CD4-positive, alpha-beta T cell treated with Interleukin-15 for 4 hours (primary cell): Measurements from ENCODE around the gene SLC2A13.

Experiments
- DNase-seq: peaks from one replicate; pipeline ENCODE4 v3.0.0-alpha.2; 2020; ENCODE audit warnings: low spot score

SLC2A13 gene

DNA sequence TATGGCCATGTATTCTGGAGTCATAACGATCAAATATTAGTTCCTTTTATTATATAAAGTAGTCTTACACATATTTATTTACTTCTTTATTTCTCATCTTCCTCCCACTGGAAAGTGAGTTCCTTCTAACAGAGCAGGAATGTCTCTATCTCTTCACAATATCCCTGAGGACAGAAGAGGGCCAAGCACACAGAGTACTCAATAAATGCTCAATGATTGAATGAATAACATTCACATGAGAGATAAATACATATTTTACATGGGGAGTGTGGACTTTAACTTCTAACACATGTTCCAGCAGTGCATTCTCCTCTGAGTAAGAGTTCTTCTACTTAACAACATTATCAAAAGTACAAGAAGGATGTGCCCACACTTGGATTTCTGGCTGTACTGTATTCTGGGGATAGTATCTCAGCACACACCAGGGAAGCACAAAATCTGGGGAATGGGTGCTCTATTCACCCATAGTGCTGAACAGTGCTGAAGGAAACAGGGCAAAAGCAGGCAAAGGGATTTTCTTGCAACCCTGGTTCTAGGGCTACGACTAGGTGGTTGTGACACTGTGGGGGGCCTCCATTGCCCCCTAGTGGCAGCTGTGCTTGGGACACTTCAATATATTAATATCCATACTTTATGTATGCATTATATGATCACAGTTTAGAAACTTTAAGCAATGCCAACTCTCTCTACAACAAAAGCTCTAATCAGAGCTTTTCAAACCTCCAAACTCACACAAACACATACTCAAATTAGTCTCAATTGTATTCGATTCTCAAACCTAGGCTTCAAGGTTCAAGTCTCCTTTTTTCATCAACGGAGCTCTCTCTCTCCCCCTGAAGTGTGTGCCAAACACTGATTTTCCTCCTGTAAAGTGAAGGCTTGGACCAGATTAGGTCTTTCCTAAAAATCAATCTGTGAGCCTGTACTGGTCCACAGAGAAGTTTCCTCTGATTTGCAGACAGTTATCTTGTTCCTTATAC lies 115.5 kb downstream of the SLC2A13 start:
- DNase-seq, result peak; percentile 54

DNA sequence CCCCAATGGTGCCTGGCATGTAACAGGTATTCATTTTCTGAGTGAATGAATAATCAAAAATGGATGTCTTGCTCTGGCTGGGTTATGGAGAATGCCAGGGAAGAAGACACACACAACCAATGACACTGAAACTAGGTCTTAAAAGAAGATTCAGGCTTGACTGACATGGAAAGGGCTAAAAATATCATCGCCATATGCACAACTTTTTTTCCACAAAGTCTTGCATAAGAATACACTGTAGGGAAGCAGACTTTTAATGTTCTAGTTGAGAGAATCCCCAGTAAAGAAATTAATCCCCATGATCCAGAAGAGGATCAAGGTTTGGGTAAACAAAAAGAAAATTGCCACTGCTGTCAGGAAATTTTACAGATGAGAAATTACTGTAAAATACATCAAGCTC lies 116.4 kb downstream of the SLC2A13 start:
- no peak for DNase-seq

DNA sequence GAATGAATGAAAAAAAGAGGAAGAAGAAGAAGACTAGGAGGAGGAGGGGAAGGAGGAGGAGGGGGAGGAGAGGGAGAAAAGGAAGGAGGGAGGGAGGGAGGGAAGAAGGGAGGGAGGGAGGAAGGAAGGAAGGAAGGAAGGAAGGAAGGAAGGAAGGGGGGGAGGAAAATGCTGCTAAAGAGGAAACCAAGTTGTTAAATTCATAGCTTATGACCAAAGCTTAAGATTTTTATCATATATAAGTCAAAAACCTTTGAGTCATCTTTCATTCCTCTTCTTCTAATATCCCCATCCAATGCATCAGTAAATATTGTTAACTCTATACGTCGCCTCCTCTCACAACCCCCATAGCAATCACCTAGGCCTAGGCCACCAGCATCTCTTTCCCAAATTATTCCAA lies 117.3 kb downstream of the SLC2A13 start:
- no peak for DNase-seq

DNA sequence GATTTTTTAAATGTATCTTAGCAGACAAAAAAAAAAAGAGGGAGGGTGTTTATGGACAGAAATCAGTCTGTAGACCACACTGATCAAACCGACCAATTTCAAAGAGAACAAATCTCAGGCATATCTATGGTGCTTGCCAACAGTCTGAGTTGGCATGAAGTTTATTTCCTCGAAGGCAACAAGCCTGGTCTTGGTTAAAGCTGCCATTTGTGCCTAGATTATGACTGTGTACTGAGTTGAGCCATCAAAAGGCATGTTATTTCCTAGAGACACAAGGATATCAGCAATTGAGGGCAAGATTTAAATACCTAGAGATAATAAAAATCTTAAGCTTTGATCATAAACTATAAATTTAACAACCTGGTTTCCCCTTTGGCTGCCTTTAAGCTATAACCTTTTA lies 119.2 kb downstream of the SLC2A13 start:
- DNase-seq, result no peak

DNA sequence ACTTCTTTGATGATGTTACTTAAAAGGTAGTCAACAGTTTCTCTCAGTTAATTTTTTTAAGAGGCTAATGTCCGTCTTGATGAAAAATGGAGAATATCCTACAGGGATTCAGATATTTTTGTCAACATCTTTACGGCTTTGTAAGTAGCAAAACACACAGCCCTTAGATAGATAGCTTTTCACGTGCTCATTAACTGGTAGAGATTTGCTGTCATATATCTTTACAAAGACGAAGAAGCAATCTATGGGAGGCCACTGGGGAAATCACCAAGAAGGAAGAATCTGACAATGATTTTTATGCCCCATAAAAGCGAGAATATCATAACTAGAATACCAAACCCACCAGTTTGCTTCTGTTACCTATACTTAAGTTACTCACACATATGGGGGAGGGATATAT lies 121.2 kb downstream of the SLC2A13 start:
- DNase-seq, result no peak

DNA sequence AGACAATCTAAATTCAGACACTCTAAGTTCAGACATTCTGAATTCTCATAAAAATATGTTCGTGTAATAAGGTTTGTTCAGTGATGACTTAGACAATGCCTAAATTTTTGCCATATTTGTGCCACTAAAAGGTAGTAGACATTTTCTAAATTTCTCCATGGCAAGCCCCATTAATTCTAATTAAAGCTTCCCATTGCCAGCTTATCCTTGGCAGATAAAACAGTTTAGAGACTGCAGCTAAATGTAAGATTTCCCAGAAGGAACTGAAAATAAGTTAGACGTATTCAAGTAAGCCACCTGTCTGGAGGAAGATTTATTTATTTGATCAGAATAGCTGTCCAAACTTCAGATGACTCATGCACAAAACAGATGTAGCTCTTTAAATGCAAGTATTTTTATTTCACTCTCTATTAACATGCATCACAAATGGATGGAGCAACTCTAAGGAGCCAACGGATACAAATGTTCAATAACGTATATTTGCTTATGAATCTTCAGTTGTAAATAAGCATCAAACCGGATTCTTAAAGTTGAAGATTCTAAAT lies 130.4 kb downstream of the SLC2A13 start:
- DNase-seq, result no peak

DNA sequence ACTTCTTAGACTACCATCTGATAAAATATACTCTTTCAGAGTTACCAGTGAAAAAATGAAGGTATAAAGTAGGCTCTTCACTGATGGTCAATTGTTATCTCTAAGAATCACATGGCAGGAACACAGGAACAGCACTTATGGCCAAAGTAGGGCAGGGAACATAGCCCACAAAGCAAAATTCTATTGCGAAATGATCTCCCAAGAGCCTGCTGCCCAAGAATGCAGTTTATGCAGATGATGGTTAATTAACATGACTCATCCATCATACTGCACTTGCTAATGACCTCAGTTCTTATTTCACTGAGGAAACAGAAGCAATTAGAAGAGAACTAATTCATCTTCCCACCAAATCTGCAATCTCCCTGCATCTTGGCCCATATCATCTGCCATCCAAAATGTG lies 133.8 kb downstream of the SLC2A13 start:
- DNase-seq, result no peak

DNA sequence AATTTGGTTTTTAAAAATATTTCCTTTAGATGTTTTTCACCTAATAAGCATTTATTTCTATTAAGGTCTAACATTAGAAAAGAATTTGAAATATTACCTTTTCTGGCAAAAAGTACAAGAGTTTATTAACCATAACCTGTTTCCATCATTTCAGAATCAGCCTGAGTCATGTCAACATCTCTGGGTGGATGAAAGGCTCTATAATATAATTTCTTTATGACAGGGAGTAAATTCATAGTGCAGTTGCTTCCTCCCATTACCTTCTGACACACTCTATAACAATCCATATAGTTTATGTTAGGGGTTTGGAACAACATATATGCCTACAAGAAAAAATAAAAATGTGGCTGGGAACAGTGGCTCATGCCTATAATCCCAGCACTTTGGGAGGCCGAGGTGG lies 134.5 kb downstream of the SLC2A13 start:
- no peak for DNase-seq

DNA sequence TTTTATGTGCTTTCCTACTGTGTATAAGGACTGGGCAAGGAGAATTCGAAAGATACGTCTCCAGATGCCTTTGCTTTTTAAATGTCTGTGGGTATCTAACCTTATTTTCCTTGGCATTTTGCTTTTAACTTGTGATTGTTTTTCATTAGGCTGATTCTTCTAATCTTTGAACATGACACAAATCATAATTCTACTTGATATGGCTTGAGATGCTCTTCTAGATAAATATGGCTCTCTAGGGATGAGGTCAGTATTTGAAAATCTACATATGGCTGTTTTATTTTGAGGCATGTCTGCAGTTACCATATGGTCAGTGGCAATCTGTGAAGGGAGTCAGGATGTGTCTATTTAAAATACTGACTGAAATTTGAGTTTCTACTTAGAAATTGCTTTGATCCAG lies 139.2 kb downstream of the SLC2A13 start:
- DNase-seq, result no peak

DNA sequence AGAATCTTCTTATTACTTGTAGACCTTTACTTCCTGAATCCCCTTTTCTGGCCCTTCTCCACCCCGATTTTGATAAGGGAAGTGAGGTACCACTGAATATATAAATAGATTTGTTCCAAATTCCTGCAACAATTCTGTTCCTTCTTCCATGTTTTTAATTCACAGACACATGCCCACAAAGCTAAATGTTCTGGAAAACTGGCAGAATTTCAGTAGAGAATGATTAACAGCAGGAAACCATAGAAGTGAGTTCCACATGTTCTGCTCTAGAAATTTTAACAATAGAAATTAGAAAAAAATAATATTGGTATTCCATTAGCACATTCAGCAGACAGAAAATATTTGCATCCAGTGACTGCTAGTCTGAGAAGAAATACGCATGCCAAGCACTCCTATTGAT lies 139.6 kb downstream of the SLC2A13 start:
- no peak for DNase-seq

DNA sequence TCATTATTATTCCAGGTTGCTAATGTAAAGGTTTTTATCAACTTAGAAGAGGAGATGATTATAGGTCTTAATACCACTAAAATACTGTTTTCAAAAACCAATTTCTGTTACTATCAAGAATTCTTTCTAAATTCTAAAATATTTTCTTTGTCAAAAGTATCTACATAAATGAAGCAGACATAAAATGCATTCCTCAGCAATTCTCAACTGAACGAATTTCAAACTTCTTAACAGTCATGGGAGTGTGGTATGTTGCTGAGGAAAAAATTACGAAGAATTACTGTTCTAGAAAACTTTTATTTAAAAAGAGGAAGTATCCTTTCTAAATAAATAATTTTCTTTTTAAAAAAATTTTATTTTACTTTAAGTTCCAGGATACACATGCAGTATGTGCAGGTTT lies 146.4 kb downstream of the SLC2A13 start:
- no peak for DNase-seq

DNA sequence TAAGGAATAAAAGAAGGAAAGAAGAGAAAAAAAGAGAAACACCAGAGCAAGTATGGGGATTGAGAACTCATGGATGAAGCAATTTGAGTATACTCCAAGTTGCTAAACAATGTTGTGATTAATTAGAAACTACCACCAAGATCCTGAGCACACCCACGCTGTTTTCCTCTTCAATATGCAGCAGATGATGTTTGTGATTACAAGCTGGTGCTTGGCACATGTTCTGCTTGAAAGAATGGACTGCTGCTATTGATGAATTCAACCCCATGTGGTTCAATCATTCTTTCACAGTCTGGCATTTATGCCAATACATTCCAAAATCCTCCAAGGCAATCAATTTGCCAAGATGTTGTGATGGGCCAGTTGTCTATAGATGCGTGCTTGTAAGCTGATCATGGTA lies 146.8 kb downstream of the SLC2A13 start:
- no peak for DNase-seq

DNA sequence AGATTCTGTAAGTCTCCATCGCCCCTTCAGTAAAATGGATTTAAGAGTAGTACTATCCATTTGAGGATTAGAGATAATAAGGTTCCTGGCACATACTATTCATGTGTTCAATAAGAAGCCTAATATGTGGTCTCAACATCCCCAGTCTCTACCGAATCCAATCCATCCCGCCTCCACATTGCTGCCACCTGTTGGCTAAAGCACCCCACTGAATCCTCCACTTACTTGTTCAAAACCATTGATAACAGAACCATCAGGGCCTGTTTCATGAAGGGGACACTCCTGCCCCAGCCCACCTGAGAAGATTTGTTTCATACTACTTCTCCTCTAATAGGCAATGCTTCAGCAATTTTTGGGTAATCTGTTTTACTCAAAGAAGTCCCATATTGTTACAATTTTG lies 147.5 kb downstream of the SLC2A13 start:
- DNase-seq, result no peak

DNA sequence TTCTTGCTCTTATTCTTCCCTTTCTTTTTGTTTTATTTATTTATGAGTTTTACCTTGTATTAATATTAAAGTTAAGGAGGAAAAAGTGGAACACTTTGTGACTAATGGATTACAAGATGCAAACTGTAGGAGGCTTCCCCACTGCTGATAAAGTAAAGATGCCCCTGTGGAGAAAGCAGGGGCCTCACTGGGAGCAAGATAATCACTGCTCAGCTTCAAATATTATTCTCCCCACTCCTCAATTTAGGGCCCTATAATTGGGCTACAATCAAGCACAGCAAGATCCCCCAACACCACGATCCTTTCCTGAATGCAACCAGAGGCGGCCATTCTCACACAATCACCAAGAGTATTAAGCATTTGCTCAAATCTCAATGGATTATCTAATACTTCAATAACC lies 149.2 kb downstream of the SLC2A13 start:
- DNase-seq, result no peak

DNA sequence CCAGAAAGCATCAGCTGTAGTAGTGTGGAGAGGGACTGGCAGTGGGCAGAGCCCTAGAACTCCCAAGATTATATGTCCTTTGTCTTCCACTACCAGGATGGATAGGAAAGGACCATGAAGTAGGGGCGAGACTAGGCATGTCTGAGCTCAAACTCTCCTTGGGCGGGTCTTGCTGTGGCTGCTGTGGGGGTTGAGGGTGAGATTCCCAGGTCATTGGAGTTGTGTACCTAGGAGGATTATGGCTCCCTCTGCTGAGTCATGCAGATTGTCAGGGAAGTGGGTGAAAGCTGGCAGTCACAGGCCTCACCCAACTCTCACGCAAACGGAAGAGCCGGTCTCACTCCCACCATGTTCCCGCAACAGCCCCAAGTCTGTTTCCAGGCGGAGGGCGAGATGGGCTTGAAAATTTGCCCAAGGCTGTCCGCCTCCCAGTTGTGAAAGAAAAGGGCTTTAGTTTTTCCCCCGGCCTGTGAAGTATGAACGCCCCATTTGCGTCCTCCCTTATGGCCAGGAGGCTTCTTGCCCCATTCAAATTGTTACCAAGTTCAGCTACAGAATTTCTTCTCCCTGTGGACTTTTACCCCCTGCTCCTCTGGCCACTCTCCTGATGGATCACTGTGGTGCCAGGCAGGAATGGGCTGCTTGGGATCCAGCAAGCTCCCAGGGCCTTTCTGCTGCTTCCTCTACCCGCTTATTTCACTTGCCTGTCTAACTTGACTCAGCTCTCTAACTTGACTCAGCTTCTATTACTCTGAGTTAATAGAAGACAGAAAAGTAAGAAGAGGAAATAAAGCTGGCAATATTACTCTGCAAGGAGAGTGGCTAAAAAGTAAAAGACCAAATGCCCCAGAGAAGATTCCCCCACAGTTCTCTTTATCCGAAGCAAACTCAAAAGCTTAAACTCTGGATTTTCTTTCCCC lies 159.3 kb downstream of the SLC2A13 start:
- DNase-seq, result no peak

DNA sequence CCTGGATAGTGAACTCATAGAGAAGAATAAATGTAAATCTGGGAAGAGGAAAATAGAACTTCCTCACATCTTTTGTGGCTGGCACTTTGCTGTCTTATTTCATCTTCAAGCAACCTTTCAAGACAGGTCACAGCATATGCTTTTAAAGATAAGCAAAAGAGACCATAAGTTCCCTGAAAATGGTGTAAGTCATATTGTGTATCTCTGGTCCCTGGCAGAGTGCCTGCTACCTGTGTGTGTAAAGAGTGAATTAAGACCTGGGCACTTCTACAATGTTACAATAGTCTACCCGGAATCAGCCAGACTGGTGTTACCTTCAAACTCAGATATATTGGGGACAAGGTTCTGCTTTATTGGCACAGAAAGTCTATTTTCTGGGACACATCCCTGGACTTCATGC lies 168.8 kb downstream of the SLC2A13 start:
- DNase-seq, result no peak

DNA sequence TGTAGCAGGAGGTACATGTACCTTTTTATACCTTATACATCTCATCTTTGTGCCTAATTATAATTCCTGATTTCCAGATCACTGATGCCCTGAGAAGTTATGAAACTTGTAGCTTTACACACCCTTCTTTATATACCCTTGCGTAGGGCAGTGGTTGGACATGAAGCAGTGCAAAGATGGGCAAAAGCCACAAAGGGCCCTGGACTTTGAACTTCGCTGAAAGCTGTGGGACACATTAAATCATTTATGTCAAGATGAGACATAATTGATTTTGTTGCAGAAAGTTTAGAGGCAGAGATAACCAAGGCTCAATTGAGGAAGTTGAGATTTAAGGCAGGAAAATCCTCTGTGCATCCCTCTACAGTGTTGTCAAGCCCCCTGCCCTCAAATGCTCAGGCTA lies 170.0 kb downstream of the SLC2A13 start:
- DNase-seq, result no peak

DNA sequence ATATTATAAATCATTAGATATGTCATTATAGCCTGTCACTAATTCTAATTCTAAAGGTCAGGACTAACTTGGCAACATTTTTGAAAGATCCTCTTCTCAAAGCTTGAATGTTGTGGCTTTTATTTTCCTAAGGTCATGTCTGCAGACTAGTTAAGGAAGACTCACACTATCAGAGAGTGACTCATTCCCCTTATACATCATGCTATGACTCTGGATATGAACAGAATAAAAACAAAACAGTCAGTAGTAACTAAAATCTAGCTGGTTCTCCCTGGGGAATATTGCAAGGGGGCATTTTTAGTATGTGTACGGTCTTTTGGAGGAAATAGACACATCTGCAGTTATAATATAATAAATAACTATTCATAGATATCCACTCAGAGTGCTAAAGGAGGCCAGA lies 170.6 kb downstream of the SLC2A13 start:
- no peak for DNase-seq

DNA sequence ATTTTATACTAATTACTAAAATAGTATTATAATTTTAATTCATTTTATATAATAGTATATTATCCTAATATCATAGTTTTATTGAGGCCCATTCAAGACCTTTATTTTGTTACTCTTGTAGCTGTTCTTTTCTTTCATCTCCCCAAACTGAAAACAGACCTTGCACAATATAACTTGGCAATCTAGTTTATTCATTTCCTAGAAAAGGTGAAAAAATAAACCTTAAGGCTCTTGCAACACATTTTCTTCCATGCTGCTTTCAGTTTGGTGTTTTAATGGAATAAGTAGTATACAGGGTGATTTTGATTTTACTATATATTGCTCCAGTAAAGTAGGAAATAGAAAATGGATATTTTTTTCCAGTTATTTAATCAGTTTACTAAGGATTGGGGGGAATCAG lies 174.0 kb downstream of the SLC2A13 start:
- DNase-seq, result no peak

DNA sequence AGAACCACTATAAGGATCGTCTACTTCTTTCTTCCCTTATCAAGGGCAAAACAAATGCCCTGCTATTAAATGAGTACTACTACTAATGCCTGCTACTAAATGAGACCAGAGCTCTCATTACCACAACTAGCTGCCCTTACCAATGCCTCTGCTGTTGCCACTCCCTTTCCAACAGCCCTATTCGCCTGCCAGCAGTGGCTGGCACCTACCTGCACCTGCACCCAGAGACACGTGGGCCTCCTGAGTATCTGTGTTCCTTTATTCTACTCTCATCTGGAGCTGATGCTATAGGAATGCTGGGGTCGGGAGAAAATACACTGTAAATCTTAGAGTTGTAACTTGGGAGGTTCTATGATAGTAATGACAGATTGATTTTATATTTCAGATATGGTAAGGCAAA lies 174.7 kb downstream of the SLC2A13 start:
- DNase-seq, result no peak

DNA sequence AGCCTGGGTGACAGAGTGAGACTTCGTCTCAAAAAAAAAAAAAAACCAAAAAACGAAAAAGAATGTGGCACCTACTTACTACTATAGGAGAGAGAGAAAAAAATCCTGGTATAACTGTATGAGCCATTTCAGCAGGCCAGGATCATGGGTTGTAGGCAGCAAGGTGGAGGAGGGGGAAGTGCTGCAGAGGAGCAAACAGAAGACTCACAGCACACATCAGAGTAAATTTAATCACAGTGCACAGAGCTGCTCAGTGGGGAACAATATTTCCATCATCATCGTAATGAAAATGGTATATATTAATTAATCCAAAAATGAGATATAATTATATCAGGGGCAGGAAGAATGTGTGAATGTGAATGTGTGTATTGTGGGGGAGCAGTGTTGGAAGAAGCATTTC lies 175.8 kb downstream of the SLC2A13 start:
- DNase-seq, result no peak

DNA sequence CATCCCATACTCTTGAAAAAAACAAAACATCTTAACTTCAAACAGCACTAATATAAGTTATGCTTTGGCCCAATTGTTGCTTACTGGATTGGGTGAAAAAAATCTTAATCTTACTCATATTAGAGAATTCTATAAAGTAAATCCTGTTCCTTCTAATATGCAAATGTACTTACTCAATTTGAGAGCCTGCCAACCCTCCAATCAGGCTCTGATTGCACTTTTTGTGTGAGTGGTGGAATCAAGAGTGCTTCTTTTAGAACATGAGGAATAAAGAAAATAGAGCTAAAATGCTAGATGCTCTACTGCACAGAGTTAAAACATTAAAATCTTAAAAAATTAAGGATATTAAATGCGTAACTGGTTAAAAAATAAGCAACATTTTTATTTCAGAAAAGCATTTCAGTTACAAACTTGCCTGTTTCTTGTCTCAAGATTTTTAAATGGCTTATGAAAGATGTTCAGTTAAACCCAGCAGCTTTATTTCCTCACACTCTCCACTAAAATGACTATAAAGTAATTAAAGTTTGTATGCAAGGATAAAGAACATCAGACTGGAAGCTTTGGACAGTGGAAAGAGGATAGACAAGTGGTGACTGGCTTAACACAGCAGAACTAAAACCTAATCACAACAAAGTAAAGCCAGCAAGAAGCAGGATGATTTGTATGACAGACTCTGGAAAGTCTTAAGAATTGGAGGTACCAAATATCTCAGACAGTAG lies 177.5 kb downstream of the SLC2A13 start:
- no peak for DNase-seq
